Astrocyte (in vitro differentiated cells and primary cell): ENCODE results near the gene LAMC1. TPM values are rescaled to one million over a fixed set of nuclear protein-coding genes. Genes with fewer than 3 reads are reported as not detected.
A peak's percentile ranks its signal among the peaks of the same experiment; 100 is the strongest.

Experiments
- DNase-seq: peaks from one replicate; pipeline ENCODE4 v3.0.0-alpha.2; 2010; ENCODE audit warnings: low read depth
- FAIRE-seq: peaks from 2 replicates; lab custom pipeline; 2011; peaks lifted over from hg19 to GRCh38; lab: Jason Lieb, UNC
- H2AFZ ChIP-seq: 2 replicates; pipeline ENCODE4 v1.6.0; 2012; ENCODE audit warnings: low read depth, low read length, inconsistent platforms
- H3K27ac ChIP-seq: 2 replicates; pipeline ENCODE4 v1.5.1; 2011; ENCODE audit warnings: low read depth, low read length, inconsistent platforms
- H3K27me3 ChIP-seq: 2 replicates; pipeline ENCODE4 v1.6.0; 2011; ENCODE audit warnings: low read length, inconsistent platforms; ENCODE audit not compliant: insufficient read depth
- H3K36me3 ChIP-seq: 2 replicates; pipeline ENCODE4 v1.5.1; 2011; ENCODE audit warnings: low read length, inconsistent platforms; ENCODE audit not compliant: insufficient read depth
- H3K4me1 ChIP-seq: 2 replicates; pipeline ENCODE4 v1.5.1; 2011; ENCODE audit warnings: low read length, inconsistent platforms; ENCODE audit not compliant: insufficient read depth
- H3K4me2 ChIP-seq: 2 replicates; pipeline ENCODE4 v1.6.0; 2012; ENCODE audit warnings: low read length, inconsistent platforms
- H3K4me3 ChIP-seq: 2 replicates; pipeline ENCODE4 v1.5.1; 2011; ENCODE audit warnings: low read depth, mild to moderate bottlenecking, low read length, inconsistent platforms; ENCODE audit not compliant: insufficient read depth
- H3K79me2 ChIP-seq: 2 replicates; pipeline ENCODE4 v1.6.0; 2012; ENCODE audit warnings: mild to moderate bottlenecking, low read length, inconsistent platforms; ENCODE audit not compliant: insufficient read depth
- H3K9ac ChIP-seq: 2 replicates; pipeline ENCODE4 v1.6.0; 2012; ENCODE audit warnings: mild to moderate bottlenecking, low read length, inconsistent platforms
- H3K9me3 ChIP-seq: 2 replicates; pipeline ENCODE4 v1.5.1; 2012; ENCODE audit warnings: low read depth, mild to moderate bottlenecking, low read length, inconsistent platforms; ENCODE audit not compliant: insufficient read depth
- H4K20me1 ChIP-seq: 2 replicates; pipeline ENCODE4 v1.6.0; 2012; ENCODE audit warnings: low read length, inconsistent platforms; ENCODE audit not compliant: insufficient read depth
- H3K27ac Mint-ChIP-seq: one replicate; pipeline ENCODE4 v1.8.0; 2021; ENCODE audit warnings: mild to moderate bottlenecking, mixed read lengths; ENCODE audit not compliant: unreplicated experiment
- H3K27me3 Mint-ChIP-seq: one replicate; pipeline ENCODE4 v1.8.0; 2021; ENCODE audit warnings: low read depth, mixed read lengths; ENCODE audit not compliant: unreplicated experiment
- H3K36me3 Mint-ChIP-seq: one replicate; pipeline ENCODE4 v1.8.0; 2021; ENCODE audit warnings: low read depth, mixed read lengths; ENCODE audit not compliant: unreplicated experiment
- H3K4me1 Mint-ChIP-seq: one replicate; pipeline ENCODE4 v1.8.0; 2021; ENCODE audit warnings: low read depth, mixed read lengths; ENCODE audit not compliant: unreplicated experiment
- H3K4me3 Mint-ChIP-seq: one replicate; pipeline ENCODE4 v1.8.0; 2021; ENCODE audit warnings: mild to moderate bottlenecking, moderate library complexity, mixed read lengths; ENCODE audit not compliant: unreplicated experiment
- H3K9me3 Mint-ChIP-seq: one replicate; pipeline ENCODE4 v1.8.0; 2021; ENCODE audit warnings: mild to moderate bottlenecking, mixed read lengths; ENCODE audit not compliant: unreplicated experiment
- EZH2 ChIP-seq: IDR thresholded peaks from 2 replicates; pipeline ENCODE4 v1.6.1; 2012; ENCODE audit warnings: mild to moderate bottlenecking, low read length, inconsistent platforms; ENCODE audit not compliant: insufficient read depth
- total RNA-seq: library from RNA; stranded (reverse); gene quantifications from 2 replicates; pipeline ENCODE4 v1.2.1, GENCODE V29; 2021
- TF ChIP-seq, protein P1 (sequence below): IDR thresholded peaks from 2 replicates; pipeline ENCODE4 v1.5.1; 2011; ENCODE audit warnings: low read depth, mild to moderate bottlenecking, inconsistent platforms, low read length, moderate library complexity; ENCODE audit not compliant: insufficient read depth

Gene LAMC1
- total RNA-seq, 1 donor from 2014 or later: 270 TPM

DNA sequence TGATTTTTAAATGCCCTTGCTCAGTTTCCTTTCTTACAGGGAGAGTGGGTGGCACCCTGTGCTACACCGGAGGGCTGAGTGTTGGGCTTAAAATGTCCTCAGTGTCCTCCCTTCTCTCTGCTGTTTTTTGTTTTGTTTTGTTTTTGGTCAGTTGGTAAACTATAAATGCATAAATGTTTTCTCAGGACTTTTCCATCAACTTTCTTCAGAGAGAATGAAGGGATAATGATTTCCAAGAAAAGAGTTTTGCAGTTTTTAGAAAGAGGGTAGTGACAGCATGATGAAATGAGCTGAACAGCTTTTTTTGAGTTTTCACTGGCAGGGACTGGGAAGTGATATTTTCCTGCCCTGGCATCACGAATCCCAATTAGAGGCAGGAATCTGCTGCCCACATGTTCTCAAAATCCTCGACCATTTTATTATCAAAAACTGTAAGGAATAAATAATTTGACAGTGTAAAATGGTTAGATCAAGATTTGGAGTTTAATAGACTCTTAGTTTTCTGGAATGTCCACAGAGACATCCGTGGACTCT lies 15.2 kb downstream of the LAMC1 start:
- no peak overlapping the region for H3K4me3 Mint-ChIP-seq
- no peaks in the 10 kb centered on the region for H3K27me3 ChIP-seq
- peaks cover 96% of the 10 kb centered on the region for H3K79me2 ChIP-seq
- no peak overlapping the region for H3K4me3 ChIP-seq
- peaks cover 2% of the 10 kb centered on the region for H3K36me3 Mint-ChIP-seq
- H3K9me3 ChIP-seq: no peaks in the 10 kb centered on the region
- H3K9ac ChIP-seq: no peak overlapping the region
- peaks cover 5% of the 10 kb centered on the region for H3K36me3 ChIP-seq
- H3K4me1 ChIP-seq: peaks cover 44% of the 10 kb centered on the region
- TF ChIP-seq, protein P1, sequence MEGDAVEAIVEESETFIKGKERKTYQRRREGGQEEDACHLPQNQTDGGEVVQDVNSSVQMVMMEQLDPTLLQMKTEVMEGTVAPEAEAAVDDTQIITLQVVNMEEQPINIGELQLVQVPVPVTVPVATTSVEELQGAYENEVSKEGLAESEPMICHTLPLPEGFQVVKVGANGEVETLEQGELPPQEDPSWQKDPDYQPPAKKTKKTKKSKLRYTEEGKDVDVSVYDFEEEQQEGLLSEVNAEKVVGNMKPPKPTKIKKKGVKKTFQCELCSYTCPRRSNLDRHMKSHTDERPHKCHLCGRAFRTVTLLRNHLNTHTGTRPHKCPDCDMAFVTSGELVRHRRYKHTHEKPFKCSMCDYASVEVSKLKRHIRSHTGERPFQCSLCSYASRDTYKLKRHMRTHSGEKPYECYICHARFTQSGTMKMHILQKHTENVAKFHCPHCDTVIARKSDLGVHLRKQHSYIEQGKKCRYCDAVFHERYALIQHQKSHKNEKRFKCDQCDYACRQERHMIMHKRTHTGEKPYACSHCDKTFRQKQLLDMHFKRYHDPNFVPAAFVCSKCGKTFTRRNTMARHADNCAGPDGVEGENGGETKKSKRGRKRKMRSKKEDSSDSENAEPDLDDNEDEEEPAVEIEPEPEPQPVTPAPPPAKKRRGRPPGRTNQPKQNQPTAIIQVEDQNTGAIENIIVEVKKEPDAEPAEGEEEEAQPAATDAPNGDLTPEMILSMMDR: no peak
- no peak for TF ChIP-seq EZH2
- H3K4me2 ChIP-seq: no peak overlapping the region
- H4K20me1 ChIP-seq: peaks cover 17% of the 10 kb centered on the region
- peaks cover 55% of the 10 kb centered on the region for H3K4me1 Mint-ChIP-seq
- H2AFZ ChIP-seq: no peak overlapping the region
- no peaks in the 10 kb centered on the region for H3K9me3 Mint-ChIP-seq
- DNase-seq: no peak
- no peak for FAIRE-seq
- H3K27me3 Mint-ChIP-seq: no peaks in the 10 kb centered on the region
- peak overlapping the region; percentile 71 for H3K27ac Mint-ChIP-seq
- H3K27ac ChIP-seq: peak overlapping the region; percentile 93

DNA sequence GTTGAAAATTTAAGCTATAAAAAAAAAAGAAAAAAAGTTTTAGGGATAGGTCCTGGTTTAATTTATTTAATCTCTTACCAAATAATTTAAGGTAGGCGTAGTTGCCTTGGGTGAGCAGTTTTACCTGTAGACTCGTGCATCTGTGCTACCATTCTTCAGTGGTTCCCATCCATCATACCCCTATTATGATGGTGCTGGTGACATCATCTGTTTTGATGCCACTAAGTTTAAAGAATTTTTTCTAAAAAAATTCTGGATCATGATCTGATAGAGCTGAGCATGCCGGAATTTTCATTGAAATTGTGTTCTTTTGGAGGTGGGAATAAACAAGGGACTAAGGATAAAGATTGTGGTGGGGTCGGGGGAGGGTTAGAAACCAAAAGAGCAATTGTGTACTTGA lies 15.7 kb downstream of the LAMC1 start:
- peaks cover 96% of the 10 kb centered on the region for H3K79me2 ChIP-seq
- peak overlapping the region; percentile 77 for H3K4me2 ChIP-seq
- Mint-ChIP-seq H3K4me3 (peak overlapping the region; percentile 1), H3K27me3 (no peaks in the 10 kb centered on the region), H3K36me3 (peaks cover 2% of the 10 kb centered on the region), H3K4me1 (peaks cover 55% of the 10 kb centered on the region), H3K27ac (peak overlapping the region; percentile 99), H3K9me3 (no peaks in the 10 kb centered on the region)
- peaks cover 3% of the 10 kb centered on the region for H3K36me3 ChIP-seq
- H4K20me1 ChIP-seq: peaks cover 17% of the 10 kb centered on the region
- no peak overlapping the region for H2AFZ ChIP-seq
- H3K27ac ChIP-seq: peak overlapping the region; percentile 93
- no peaks in the 10 kb centered on the region for H3K9me3 ChIP-seq
- H3K9ac ChIP-seq: peak overlapping the region; percentile 77
- FAIRE-seq (no peak), DNase-seq (no peak)
- no peak overlapping the region for H3K4me3 ChIP-seq
- TF ChIP-seq EZH2: no peak
- TF ChIP-seq, protein P1: no peak
- H3K4me1 ChIP-seq: peaks cover 49% of the 10 kb centered on the region
- H3K27me3 ChIP-seq: no peaks in the 10 kb centered on the region

DNA sequence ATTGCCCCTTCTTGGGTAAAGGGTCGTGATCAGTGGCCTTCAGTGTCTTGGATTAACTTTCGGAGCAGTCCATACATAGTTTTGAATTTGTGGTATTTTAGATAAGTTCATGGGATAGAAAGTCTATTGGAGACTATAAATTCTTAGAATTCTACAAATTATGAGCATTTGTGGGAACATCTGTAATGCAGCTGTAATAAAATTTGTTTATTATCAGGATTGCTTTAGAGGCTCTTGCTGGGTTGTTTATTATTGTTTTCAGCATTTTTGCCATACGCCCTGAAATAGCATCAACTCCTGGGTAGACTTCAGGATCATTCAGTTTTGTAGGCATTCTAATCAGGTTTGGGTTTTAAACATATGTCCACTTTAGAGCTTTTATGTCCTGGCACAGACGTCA lies 16.1 kb downstream of the LAMC1 start:
- H2AFZ ChIP-seq: no peak overlapping the region
- H3K27ac ChIP-seq: peak overlapping the region; percentile 93
- Mint-ChIP-seq H3K9me3 (no peaks in the 10 kb centered on the region), H3K27ac (peak overlapping the region; percentile 99), H3K4me1 (peaks cover 59% of the 10 kb centered on the region), H3K4me3 (peak overlapping the region; percentile 1), H3K27me3 (no peaks in the 10 kb centered on the region), H3K36me3 (peaks cover 2% of the 10 kb centered on the region)
- H3K4me1 ChIP-seq: peaks cover 52% of the 10 kb centered on the region
- H3K9ac ChIP-seq: peak overlapping the region; percentile 77
- DNase-seq (no peak), FAIRE-seq (no peak)
- peaks cover 3% of the 10 kb centered on the region for H3K36me3 ChIP-seq
- peaks cover 17% of the 10 kb centered on the region for H4K20me1 ChIP-seq
- peaks cover 96% of the 10 kb centered on the region for H3K79me2 ChIP-seq
- no peaks in the 10 kb centered on the region for H3K9me3 ChIP-seq
- TF ChIP-seq, protein P1: no peak
- no peak for TF ChIP-seq EZH2
- H3K27me3 ChIP-seq: no peaks in the 10 kb centered on the region
- H3K4me2 ChIP-seq: peak overlapping the region; percentile 77
- peak overlapping the region; percentile 14 for H3K4me3 ChIP-seq
